Naive thymus-derived CD8-positive, alpha-beta T cell (primary cell): ENCODE measurements around the gene ARG2. TPM values are rescaled to one million over a fixed set of nuclear protein-coding genes. Genes with fewer than 3 reads are reported as not detected.

Experiments
- ATAC-seq, 2 donors: fragments of 150-1000 bp; cut with Tn5 transposase in 1 of 2; sonication (Bioruptor Pico), chemical (Tn5 transposase) in 1 of 2; 1 replicate in 1 of 2; 2 replicates in 1 of 2; pipeline ENCODE4 v1.10.0; 2021; ENCODE audit warnings: mild to moderate bottlenecking in 2 of 2, moderate library complexity in 2 of 2
- POLR2A ChIA-PET: fragments of 350-600 bp; sonication (Branson Sonifier 250); formaldehyde crosslinking; loops from one replicate; lab custom pipeline; 2021; ENCODE audit warnings: antibody characterized with exemption; lab: Charles Lee
- DNase-seq, 10 donors: peaks; one replicate each; pipeline versions ENCODE4 v3.0.0 to v3.0.0-alpha.2; 2020 to 2022
- H3K27ac Mint-ChIP-seq, 10 donors: one replicate each; pipeline ENCODE4 v1.8.0; 2020 to 2022; ENCODE audit warnings: mild to moderate bottlenecking in 10 of 10, mixed read lengths in 10 of 10, moderate library complexity in 4 of 10, inconsistent platforms in 1 of 10
- H3K27me3 Mint-ChIP-seq, 5 donors: one replicate each; pipeline ENCODE4 v1.8.0; 2021 to 2022; ENCODE audit warnings: mixed read lengths in 5 of 5
- H3K36me3 Mint-ChIP-seq, 3 donors: one replicate each; pipeline ENCODE4 v1.8.0; 2020 to 2022; ENCODE audit warnings: mixed read lengths in 3 of 3, mild to moderate bottlenecking in 2 of 3, inconsistent platforms in 1 of 3
- H3K4me1 Mint-ChIP-seq, 4 donors: one replicate each; pipeline ENCODE4 v1.8.0; 2021 to 2022; ENCODE audit warnings: mixed read lengths in 4 of 4
- H3K4me3 Mint-ChIP-seq, 10 donors: one replicate each; pipeline ENCODE4 v1.8.0; 2020 to 2022; ENCODE audit warnings: mild to moderate bottlenecking in 10 of 10, mixed read lengths in 10 of 10, moderate library complexity in 6 of 10, inconsistent platforms in 1 of 10
- H3K9me3 Mint-ChIP-seq, 9 donors: one replicate each; pipeline ENCODE4 v1.8.0; 2020 to 2022; ENCODE audit warnings: mixed read lengths in 9 of 9, mild to moderate bottlenecking in 3 of 9, inconsistent platforms in 1 of 9, moderate library complexity in 1 of 9
- polyA plus RNA-seq, 3 donors: library from polyadenylated mRNA; unstranded; fragments of 300-500 nt; fragmentation: Illumina TruSeq; gene quantifications; one replicate each; pipeline ENCODE4 v1.2.3, GENCODE V29; 2021
- total RNA-seq, 8 experiments: library from RNA in 2 of 8; stranded (reverse) in 2 of 8; gene quantifications; one replicate each; pipeline ENCODE4 v1.2.3 and lab custom pipeline; 2021 to 2026

The ARG2 gene
- 1 to 10 TPM in 1 of 2 experiments, under 1 TPM in 1; 0.78 to 1.1 TPM for total RNA-seq
- polyA plus RNA-seq = under 1 TPM in 2 of 3 donors, not detected in 1; 0.32 to 0.88 TPM
- total RNA-seq (lab: John Stamatoyannopoulos, UW) = 3.0 to 36.0 (median 10.7) reads per million in 6 experiments

GRCh38 chr14:67619446-67620216, at the start of gene ARG2:
Gene ARG2 (plus strand): TSS chr14:67619920. CDS start chr14:67619978, 58 bp downstream.
- peak within 1 kb of the TSS; percentile 69 to 99 (median 96) for H3K27ac Mint-ChIP-seq
- ATAC-seq = peak; percentile 87 to 90
- no peaks in the 10 kb centered on the region for H3K36me3 Mint-ChIP-seq
- peak; percentile 93 to 98 (median 96) for DNase-seq
- POLR2A ChIA-PET = interaction anchor here (1.0 to 3.1 kb wide), 5 partner anchors 20 to 85 kb away, joined by 4 to 27 read pairs (median 5); partner anchors contain the start of genes PIGH and RDH11
- no peaks in the 10 kb centered on the region for H3K9me3 Mint-ChIP-seq
- H3K4me3 Mint-ChIP-seq = peak within 1 kb of the TSS; percentile 82 to 95 (median 91)
- H3K4me1 Mint-ChIP-seq = peaks cover 7 to 37% (median 30%) of the 10 kb centered on the region in 4 donors
- H3K27me3 Mint-ChIP-seq = peaks cover 0 to 1% (median 0%) of the 10 kb centered on the region in 5 donors

DNA sequence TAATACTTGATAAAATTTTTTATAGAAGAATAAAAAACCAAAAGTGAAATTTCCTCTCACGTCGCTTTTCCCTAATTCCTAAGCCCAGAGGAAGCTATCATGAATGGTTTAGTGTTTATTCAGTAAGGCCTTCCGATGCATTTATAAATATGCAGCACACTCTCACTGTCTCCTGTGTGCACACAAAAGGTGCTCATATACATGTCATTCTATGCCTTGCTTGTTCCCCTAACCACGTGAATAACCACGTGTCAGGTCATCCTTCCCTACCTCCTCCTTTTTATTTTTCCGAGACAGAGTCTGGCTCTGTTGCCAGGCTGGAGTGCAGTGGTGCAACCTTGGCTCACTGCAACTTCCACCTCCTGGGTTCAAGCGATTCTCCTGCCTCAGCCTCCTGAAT, 49.3 kb upstream of the ARG2 start:
- DNase-seq = no peak
- H3K36me3 Mint-ChIP-seq = no peaks in the 10 kb centered on the region
- no peaks in the 10 kb centered on the region for H3K9me3 Mint-ChIP-seq
- H3K4me3 Mint-ChIP-seq = no peak overlapping the region
- peaks cover 0 to 7% (median 2%) of the 10 kb centered on the region in 4 donors for H3K4me1 Mint-ChIP-seq
- H3K27me3 Mint-ChIP-seq = peaks cover 0 to 13% (median 5%) of the 10 kb centered on the region in 5 donors
- no peak for ATAC-seq
- H3K27ac Mint-ChIP-seq = no peak overlapping the region
- POLR2A ChIA-PET = interaction anchor here (3.9 kb wide), 1 partner anchor 143 kb away, joined by 16 read pairs; no protein-coding TSS in a partner anchor

DNA sequence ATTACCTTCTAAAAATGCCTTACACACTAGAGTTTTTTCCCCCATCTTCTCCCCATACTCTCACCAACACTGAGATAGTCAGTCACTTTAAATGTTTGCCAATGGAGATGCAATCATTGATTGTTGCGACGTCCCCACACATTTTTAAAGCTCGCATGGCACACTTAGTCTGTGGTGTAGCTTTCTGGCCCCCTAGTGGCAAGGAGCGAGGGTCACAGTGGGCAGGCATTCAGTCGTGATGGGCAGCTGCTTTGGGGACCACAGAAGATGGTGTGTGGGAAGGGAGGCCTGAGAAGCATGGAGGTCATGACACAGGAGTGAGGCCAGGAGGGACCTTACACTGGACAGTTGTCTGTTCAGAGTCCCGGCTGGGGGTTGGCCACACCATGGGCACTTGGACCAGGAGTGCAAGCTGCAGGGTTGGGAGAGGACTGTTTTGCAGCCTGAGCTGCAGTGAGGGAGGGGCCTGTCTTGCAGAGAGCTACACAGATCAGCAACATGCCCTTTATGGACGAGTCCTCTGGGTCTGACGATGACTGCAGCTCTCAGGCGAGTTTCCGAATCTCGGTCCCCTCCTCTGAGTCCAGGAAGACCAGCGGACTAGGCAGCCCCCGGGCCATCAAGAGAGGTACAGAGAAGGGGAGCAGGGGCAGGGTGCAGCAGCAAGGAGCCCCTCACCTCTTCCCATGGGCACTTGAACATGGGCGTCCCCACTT, 48.3 kb upstream of the ARG2 start:
- DNase-seq (peak; percentile 42 to 86 (median 68)), ATAC-seq (peak; percentile 91 to 100)
- H3K9me3 Mint-ChIP-seq = no peaks in the 10 kb centered on the region
- H3K4me1 Mint-ChIP-seq = peaks cover 0 to 7% (median 2%) of the 10 kb centered on the region in 4 donors
- H3K27me3 Mint-ChIP-seq = peaks cover 0 to 13% (median 5%) of the 10 kb centered on the region in 5 donors
- peak overlapping the region in 1 of 10 donors; percentile 58 for H3K27ac Mint-ChIP-seq
- POLR2A ChIA-PET = interaction anchor here (1.0 to 3.9 kb wide), 2 partner anchors 142 to 144 kb away, joined by 3 to 16 read pairs; no protein-coding TSS in a partner anchor
- no peaks in the 10 kb centered on the region for H3K36me3 Mint-ChIP-seq
- no peak overlapping the region for H3K4me3 Mint-ChIP-seq

DNA sequence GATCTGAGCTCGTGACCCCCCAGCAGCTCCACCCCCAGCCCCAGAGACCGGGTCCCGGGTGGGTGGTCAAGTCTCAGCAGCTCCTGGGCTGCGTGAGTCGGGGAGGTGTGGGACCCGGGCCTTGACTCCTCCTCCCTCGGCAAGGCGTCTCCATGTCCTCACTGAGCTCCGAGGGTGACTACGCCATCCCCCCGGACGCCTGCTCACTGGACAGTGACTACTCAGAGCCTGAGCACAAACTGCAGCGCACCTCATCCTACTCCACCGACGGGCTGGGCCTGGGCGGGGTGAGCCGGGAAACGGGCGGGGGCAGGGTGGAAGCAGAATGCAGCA, 47.8 kb upstream of the ARG2 start:
- Mint-ChIP-seq H3K4me1 (peaks cover 0 to 7% (median 2%) of the 10 kb centered on the region in 4 donors), H3K27ac (no peak overlapping the region), H3K36me3 (no peaks in the 10 kb centered on the region), H3K9me3 (no peaks in the 10 kb centered on the region), H3K4me3 (no peak overlapping the region), H3K27me3 (peaks cover 0 to 13% (median 5%) of the 10 kb centered on the region in 5 donors)
- ATAC-seq (no peak), DNase-seq (no peak)
- POLR2A ChIA-PET = interaction anchor here (1.0 to 3.9 kb wide), 2 partner anchors 143 to 145 kb away, joined by 3 to 16 read pairs; no protein-coding TSS in a partner anchor

DNA sequence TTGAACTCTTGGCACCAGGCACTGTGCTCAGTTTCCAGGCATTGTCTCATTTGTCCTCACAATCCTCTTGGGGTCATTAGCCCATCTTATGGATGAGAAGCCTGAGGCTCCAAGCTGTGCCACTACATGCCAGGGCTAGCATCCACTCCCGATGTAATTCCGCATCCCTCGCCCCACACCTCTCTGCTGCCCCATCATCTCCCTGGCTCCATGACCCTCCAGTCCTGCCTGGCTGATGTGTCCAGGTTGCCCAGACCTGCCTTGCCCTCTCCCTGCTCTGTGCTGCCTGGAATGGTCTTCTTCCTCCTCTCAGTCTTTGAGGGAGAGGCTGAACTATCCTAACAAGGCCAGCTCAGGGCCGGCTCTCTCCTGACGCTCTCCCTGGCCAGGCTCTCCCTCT, 47.1 kb upstream of the ARG2 start:
- Mint-ChIP-seq H3K36me3 (no peaks in the 10 kb centered on the region), H3K9me3 (no peaks in the 10 kb centered on the region)

DNA sequence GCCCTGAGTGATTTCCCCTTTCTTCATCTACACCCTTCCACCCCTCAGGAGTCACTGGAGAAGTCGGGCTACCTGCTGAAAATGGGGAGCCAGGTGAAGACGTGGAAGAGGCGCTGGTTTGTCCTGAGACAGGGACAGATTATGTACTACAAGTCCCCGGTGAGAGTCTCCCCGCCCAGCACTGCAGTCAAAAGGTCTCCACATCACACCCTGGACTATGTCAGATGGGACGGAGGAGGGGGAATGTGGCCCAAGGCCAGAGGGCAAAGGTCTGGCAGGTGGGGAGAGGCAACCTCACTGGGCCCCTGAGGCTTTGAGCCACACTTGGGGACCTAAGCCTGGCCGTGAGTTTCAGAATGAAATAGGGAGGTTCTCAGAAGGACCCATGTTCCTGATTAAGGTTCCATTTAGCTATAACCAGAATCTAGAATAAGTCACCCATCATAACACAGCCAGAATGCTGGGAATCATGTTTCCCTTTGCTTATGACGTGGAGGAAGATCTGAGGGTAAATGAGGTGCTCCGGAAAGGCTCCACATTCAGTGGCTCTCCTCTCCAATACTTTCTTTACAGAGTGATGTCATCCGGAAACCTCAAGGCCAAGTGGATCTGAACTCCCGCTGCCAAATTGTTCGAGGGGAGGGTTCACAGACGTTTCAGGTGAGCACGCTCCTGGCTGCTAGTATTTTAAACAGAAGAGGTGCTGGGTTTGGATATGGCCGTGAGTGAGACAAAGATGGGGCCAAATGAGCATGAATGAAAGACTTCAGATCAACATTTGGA, 46.3 kb upstream of the ARG2 start:
- DNase-seq (no peak), ATAC-seq (no peak)
- no peak overlapping the region for H3K27ac Mint-ChIP-seq
- no peaks in the 10 kb centered on the region for H3K36me3 Mint-ChIP-seq
- peaks cover 0 to 13% (median 5%) of the 10 kb centered on the region in 5 donors for H3K27me3 Mint-ChIP-seq
- POLR2A ChIA-PET = interaction anchor here (3.9 kb wide), 1 partner anchor 146 kb away, joined by 16 read pairs; no protein-coding TSS in a partner anchor
- peaks cover 0 to 7% (median 2%) of the 10 kb centered on the region in 4 donors for H3K4me1 Mint-ChIP-seq
- no peak overlapping the region for H3K4me3 Mint-ChIP-seq
- H3K9me3 Mint-ChIP-seq = no peaks in the 10 kb centered on the region

More for the DNA sequence above, 47.1 kb upstream of the ARG2 start:
- no peak for DNase-seq
- peaks cover 0 to 13% (median 5%) of the 10 kb centered on the region in 5 donors for H3K27me3 Mint-ChIP-seq
- H3K4me1 Mint-ChIP-seq = peaks cover 0 to 7% (median 2%) of the 10 kb centered on the region in 4 donors
- POLR2A ChIA-PET = interaction anchor here (3.9 kb wide), 1 partner anchor 145 kb away, joined by 16 read pairs; no protein-coding TSS in a partner anchor
- ATAC-seq = no peak
- H3K27ac Mint-ChIP-seq = peak overlapping the region in 1 of 10 donors; percentile 74
- H3K4me3 Mint-ChIP-seq = no peak overlapping the region

- peaks cover 0 to 7% (median 2%) of the 10 kb centered on the region in 4 donors for H3K4me1 Mint-ChIP-seq
- POLR2A ChIA-PET = no interaction called here
Measured at GRCh38 chr14:67574156-67574555, 45.6 kb upstream of the ARG2 start.

DNA sequence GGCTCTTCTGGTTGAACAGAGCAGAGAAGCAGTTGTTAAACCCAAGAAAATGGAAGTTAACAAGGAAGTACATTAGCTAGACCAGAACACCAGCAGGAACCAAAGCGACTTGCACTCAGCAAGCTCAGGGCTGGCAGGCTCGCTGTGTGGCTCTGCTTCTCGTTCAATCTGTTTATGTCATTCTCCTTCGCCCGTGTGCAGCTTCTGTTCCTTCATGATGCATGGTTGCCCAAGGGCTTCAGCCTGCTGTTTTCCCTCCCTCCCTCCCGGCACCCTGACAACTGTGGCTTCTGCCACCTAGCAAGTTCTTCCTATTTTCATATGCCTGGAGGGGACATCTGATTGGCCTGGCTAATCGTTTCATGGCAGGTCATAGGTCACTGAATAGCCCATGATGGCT, 44.9 kb upstream of the ARG2 start:
- H3K9me3 Mint-ChIP-seq = no peaks in the 10 kb centered on the region

More at GRCh38 chr14:67574156-67574555, 45.6 kb upstream of the ARG2 start:
- Mint-ChIP-seq H3K9me3 (no peaks in the 10 kb centered on the region), H3K36me3 (no peaks in the 10 kb centered on the region), H3K4me3 (no peak overlapping the region), H3K27ac (no peak overlapping the region), H3K27me3 (peaks cover 0 to 13% (median 5%) of the 10 kb centered on the region in 5 donors)
- ATAC-seq = no peak
- DNase-seq = no peak

GRCh38 chr14:67575684-67576083, 44.0 kb upstream of the ARG2 start:
- H3K9me3 Mint-ChIP-seq = no peaks in the 10 kb centered on the region
- no peak for DNase-seq

More for the DNA sequence above, 44.9 kb upstream of the ARG2 start:
- ATAC-seq (no peak), DNase-seq (no peak)
- Mint-ChIP-seq H3K4me1 (peaks cover 0 to 7% (median 2%) of the 10 kb centered on the region in 4 donors), H3K27ac (no peak overlapping the region), H3K4me3 (no peak overlapping the region), H3K27me3 (peaks cover 0 to 13% (median 5%) of the 10 kb centered on the region in 5 donors), H3K36me3 (no peaks in the 10 kb centered on the region)
- POLR2A ChIA-PET = no interaction called here

GRCh38 chr14:67576216-67576955, 43.3 kb upstream of the ARG2 start:
- DNase-seq (no peak), ATAC-seq (no peak)
- POLR2A ChIA-PET = no interaction called here
- no peak overlapping the region for H3K4me3 Mint-ChIP-seq
- no peaks in the 10 kb centered on the region for H3K36me3 Mint-ChIP-seq
- no peak overlapping the region for H3K27ac Mint-ChIP-seq
- H3K9me3 Mint-ChIP-seq = no peaks in the 10 kb centered on the region
- peaks cover 0 to 4% (median under 1%) of the 10 kb centered on the region in 5 donors for H3K27me3 Mint-ChIP-seq
- peaks cover 0 to 2% (median under 1%) of the 10 kb centered on the region in 4 donors for H3K4me1 Mint-ChIP-seq

More at GRCh38 chr14:67575684-67576083, 44.0 kb upstream of the ARG2 start:
- Mint-ChIP-seq H3K27me3 (peaks cover 0 to 11% (median 2%) of the 10 kb centered on the region in 5 donors), H3K4me1 (peaks cover 0 to 7% (median 2%) of the 10 kb centered on the region in 4 donors), H3K4me3 (no peak overlapping the region), H3K27ac (no peak overlapping the region), H3K36me3 (no peaks in the 10 kb centered on the region)
- no peak for ATAC-seq
- POLR2A ChIA-PET = no interaction called here

- POLR2A ChIA-PET = no interaction called here
- Mint-ChIP-seq H3K4me1 (no peaks in the 10 kb centered on the region), H3K27ac (no peak overlapping the region), H3K9me3 (no peaks in the 10 kb centered on the region), H3K27me3 (no peaks in the 10 kb centered on the region), H3K4me3 (no peak overlapping the region), H3K36me3 (no peaks in the 10 kb centered on the region)
- no peak for ATAC-seq
- DNase-seq = no peak
Measured at GRCh38 chr14:67577181-67577808, 42.4 kb upstream of the ARG2 start.
